Suprapubic skin (tissue), 4 donors: ENCODE data around the gene DBT. TPM values are rescaled to one million over a fixed set of nuclear protein-coding genes. Genes with fewer than 3 reads are reported as not detected.

Experiments
- DNase-seq, 2 donors: peaks; one replicate each; pipeline ENCODE4 v3.0.0-alpha.2; 2019; ENCODE audit warnings: low spot score in 2 of 2
- H3K27ac ChIP-seq: fragments of 200-600 bp; sonication (generic); one replicate; pipeline ENCODE4 v1.5.1; 2019
- H3K27me3 ChIP-seq: fragments of 200-600 bp; sonication (generic); one replicate; pipeline ENCODE4 v1.5.1; 2019
- H3K36me3 ChIP-seq: fragments of 200-600 bp; sonication (generic); one replicate; pipeline ENCODE4 v1.5.1; 2019
- H3K4me1 ChIP-seq: fragments of 200-600 bp; sonication (generic); one replicate; pipeline ENCODE4 v1.5.1; 2019
- H3K4me3 ChIP-seq: fragments of 200-600 bp; sonication (generic); one replicate; pipeline ENCODE4 v1.5.1; 2019; ENCODE audit warnings: mild to moderate bottlenecking
- H3K9me3 ChIP-seq: fragments of 200-600 bp; sonication (generic); one replicate; pipeline ENCODE4 v1.5.1; 2019
- EP300 ChIP-seq: sonication (generic); formaldehyde crosslinking; IDR thresholded peaks from one replicate; pipeline ENCODE4 v1.6.1; 2017; ENCODE audit warnings: antibody characterized with exemption
- POLR2A ChIP-seq, 2 donors: fragments of 450-650 bp; IDR thresholded peaks; one replicate each; pipeline ENCODE4 v1.6.1; 2017; ENCODE audit warnings: antibody characterized with exemption in 2 of 2, mild to moderate bottlenecking in 2 of 2, moderate library complexity in 2 of 2
- POLR2AphosphoS5 ChIP-seq, 3 donors: sonication (generic); formaldehyde crosslinking; IDR thresholded peaks; one replicate each; pipeline ENCODE4 v1.6.1; 2017; ENCODE audit warnings: antibody characterized with exemption in 3 of 3
- WGBS: methylation state at CpG from one replicate; pipeline ENCODE4 v1.1.5; 2018; 5-methylcytosine and 5-hydroxymethylcytosine counted together
- total RNA-seq, 4 donors: library from RNA; depleted of rRNA; stranded (reverse); fragments of >200 nt; gene quantifications; one replicate each; pipeline ENCODE4 v1.1.0, GENCODE V29; 2016
- TF ChIP-seq, protein P1 (sequence below), 2 donors: fragments of 200-600 bp in 1 of 2; fragments of 450-650 bp in 1 of 2; sonication (generic) in 1 of 2; IDR thresholded peaks; one replicate each; pipeline ENCODE4 v1.5.1; 2016 to 2019; ENCODE audit warnings: antibody characterized with exemption in 2 of 2, mild to moderate bottlenecking in 1 of 2, moderate library complexity in 1 of 2

Gene DBT
- total RNA-seq, 4 donors from 2014 or later: 7.1 to 13.4 (median 10.2) TPM

GRCh38 chr1:100162881-100163280 lies 86.8 kb downstream of the DBT start:
- Histone ChIP-seq H3K4me3 (no peak overlapping the region), H3K27me3 (no peaks in the 10 kb centered on the region), H3K4me1 (no peaks in the 10 kb centered on the region), H3K9me3 (no peaks in the 10 kb centered on the region), H3K36me3 (no peaks in the 10 kb centered on the region), H3K27ac (no peak overlapping the region)
- DNase-seq: no peak
- no peak for TF ChIP-seq POLR2A (IDR thresholded peaks at IDR 0.05)
- no peak for TF ChIP-seq POLR2AphosphoS5 (IDR thresholded peaks at IDR 0.05)
- TF ChIP-seq, protein P1, sequence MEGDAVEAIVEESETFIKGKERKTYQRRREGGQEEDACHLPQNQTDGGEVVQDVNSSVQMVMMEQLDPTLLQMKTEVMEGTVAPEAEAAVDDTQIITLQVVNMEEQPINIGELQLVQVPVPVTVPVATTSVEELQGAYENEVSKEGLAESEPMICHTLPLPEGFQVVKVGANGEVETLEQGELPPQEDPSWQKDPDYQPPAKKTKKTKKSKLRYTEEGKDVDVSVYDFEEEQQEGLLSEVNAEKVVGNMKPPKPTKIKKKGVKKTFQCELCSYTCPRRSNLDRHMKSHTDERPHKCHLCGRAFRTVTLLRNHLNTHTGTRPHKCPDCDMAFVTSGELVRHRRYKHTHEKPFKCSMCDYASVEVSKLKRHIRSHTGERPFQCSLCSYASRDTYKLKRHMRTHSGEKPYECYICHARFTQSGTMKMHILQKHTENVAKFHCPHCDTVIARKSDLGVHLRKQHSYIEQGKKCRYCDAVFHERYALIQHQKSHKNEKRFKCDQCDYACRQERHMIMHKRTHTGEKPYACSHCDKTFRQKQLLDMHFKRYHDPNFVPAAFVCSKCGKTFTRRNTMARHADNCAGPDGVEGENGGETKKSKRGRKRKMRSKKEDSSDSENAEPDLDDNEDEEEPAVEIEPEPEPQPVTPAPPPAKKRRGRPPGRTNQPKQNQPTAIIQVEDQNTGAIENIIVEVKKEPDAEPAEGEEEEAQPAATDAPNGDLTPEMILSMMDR (IDR thresholded peaks at IDR 0.05): no peak
- TF ChIP-seq EP300: no peak

DNA sequence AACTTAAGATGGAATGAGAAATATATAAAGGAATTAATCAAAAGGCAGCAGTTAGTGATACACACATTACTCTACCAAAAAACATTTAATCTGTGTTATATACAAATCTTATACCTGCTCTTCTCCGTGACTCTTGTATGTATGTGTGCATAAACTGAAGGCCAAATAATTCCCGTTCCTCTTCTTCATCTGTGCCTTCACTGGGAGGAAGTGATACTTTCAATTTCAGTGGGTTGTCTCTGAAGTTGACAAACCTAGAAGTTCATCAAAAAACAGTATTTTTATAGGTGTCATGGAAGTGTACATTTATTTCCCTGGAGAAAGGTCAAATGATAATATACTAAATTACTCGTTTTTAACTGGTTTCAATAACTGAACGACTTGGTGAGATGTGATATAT lies 97.4 kb downstream of the DBT start:
- Histone ChIP-seq H3K9me3 (no peaks in the 10 kb centered on the region), H3K4me1 (no peaks in the 10 kb centered on the region), H3K36me3 (peaks cover 26% of the 10 kb centered on the region), H3K27me3 (no peaks in the 10 kb centered on the region), H3K27ac (no peak overlapping the region), H3K4me3 (no peak overlapping the region)
- 80% methylated on average over 4 of the region's 4 CpGs for WGBS
- TF ChIP-seq POLR2AphosphoS5 (IDR thresholded peaks at IDR 0.05) (no peak), EP300 (no peak), POLR2A (IDR thresholded peaks at IDR 0.05) (no peak)
- TF ChIP-seq, protein P1 (IDR thresholded peaks at IDR 0.05): no peak
- no peak for DNase-seq

DNA sequence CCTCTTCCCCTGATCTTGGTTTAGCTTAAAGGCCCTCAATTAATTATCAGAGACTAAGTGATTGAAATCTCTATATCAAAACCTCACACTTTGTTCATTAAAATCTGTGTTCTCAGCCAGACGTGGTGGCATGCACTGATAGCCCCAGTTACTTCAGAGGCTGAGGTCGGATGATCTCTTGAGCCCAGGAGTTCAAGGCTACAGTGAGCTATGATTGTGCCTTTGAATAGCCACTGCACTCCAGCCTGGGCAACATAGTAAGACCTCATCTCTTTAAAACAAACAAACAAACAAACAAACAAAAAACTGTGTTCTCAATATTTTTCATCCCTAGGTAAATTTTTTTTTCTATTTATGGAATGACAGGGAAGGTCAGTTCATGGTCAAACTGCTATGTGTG lies 98.0 kb downstream of the DBT start:
- 66% methylated on average over 2 of the region's 2 CpGs for WGBS
- H3K36me3 ChIP-seq: peaks cover 32% of the 10 kb centered on the region

DNA sequence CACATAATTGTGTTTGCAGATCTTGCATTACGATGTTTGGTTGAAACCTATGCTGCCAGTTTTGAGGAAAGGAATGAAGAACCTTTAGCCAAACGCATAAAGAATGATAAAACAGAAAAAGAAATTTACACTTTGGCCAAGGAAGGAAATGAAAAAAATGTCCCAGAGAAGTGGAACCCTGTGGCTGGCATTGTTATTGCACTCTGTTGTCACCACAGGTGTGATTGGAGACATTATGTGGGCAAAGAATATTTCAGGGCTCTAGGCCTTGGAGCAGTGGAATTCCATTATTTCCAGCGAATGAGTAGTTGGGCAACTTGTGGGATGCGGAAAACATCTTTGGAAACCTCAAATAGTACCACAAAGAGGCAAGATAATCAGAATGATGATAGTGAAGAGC lies 101.8 kb downstream of the DBT start:
- TF ChIP-seq, protein P1 (IDR thresholded peaks at IDR 0.05): no peak
- no peak for TF ChIP-seq POLR2AphosphoS5 (IDR thresholded peaks at IDR 0.05)
- no peak for TF ChIP-seq POLR2A (IDR thresholded peaks at IDR 0.05)
- TF ChIP-seq EP300: no peak
- WGBS: 86% methylated on average over 4 of the region's 4 CpGs
- Histone ChIP-seq H3K36me3 (peaks cover 70% of the 10 kb centered on the region), H3K9me3 (no peaks in the 10 kb centered on the region), H3K4me1 (no peaks in the 10 kb centered on the region), H3K4me3 (no peak overlapping the region), H3K27ac (no peak overlapping the region), H3K27me3 (no peaks in the 10 kb centered on the region)
- DNase-seq: no peak

More for the DNA sequence above, 98.0 kb downstream of the DBT start:
- H3K4me1 ChIP-seq: no peaks in the 10 kb centered on the region
- no peaks in the 10 kb centered on the region for H3K9me3 ChIP-seq
- no peak overlapping the region for H3K4me3 ChIP-seq
- no peak overlapping the region for H3K27ac ChIP-seq
- H3K27me3 ChIP-seq: no peaks in the 10 kb centered on the region
- DNase-seq: no peak
- no peak for TF ChIP-seq EP300
- TF ChIP-seq POLR2A (IDR thresholded peaks at IDR 0.05): no peak
- TF ChIP-seq POLR2AphosphoS5 (IDR thresholded peaks at IDR 0.05): no peak
- TF ChIP-seq, protein P1 (IDR thresholded peaks at IDR 0.05): no peak

- H3K27me3 ChIP-seq: no peaks in the 10 kb centered on the region
- no peaks in the 10 kb centered on the region for H3K4me1 ChIP-seq
- H3K9me3 ChIP-seq: no peaks in the 10 kb centered on the region
- no peak overlapping the region for H3K4me3 ChIP-seq
- 98% methylated on average over 1 of the region's 1 CpG for WGBS
- H3K27ac ChIP-seq: no peak overlapping the region
- TF ChIP-seq POLR2AphosphoS5 (IDR thresholded peaks at IDR 0.05): no peak
- no peak for TF ChIP-seq POLR2A (IDR thresholded peaks at IDR 0.05)
- no peak for TF ChIP-seq EP300
- TF ChIP-seq, protein P1 (IDR thresholded peaks at IDR 0.05): no peak
- no peak for DNase-seq
- peaks cover 78% of the 10 kb centered on the region for H3K36me3 ChIP-seq
These were observed 102.7 kb downstream of the DBT start for GRCh38 chr1:100146958-100147357.
